KOPT-K1 (cell line): Measurements from ENCODE around the gene NDFIP1.

Experiments
- H3K27ac ChIP-seq: fragments of 200-600 bp; sonication (generic); 2 replicates; pipeline ENCODE4 v1.5.1; 2016; ENCODE audit warnings: antibody characterized with exemption, mild to moderate bottlenecking, low read depth, low read length; ENCODE audit not compliant: poor library complexity, severe bottlenecking
- H3K36me3 ChIP-seq: fragments of 200-600 bp; sonication (generic); 2 replicates; pipeline ENCODE4 v1.5.1; 2017; ENCODE audit warnings: antibody characterized with exemption, mild to moderate bottlenecking, low read length, moderate library complexity; ENCODE audit not compliant: insufficient read depth
- H3K9me3 ChIP-seq: fragments of 200-600 bp; sonication (generic); 2 replicates; pipeline ENCODE4 v1.5.1; 2017; ENCODE audit warnings: antibody characterized with exemption, low read length, mild to moderate bottlenecking; ENCODE audit not compliant: insufficient read depth, poor library complexity, severe bottlenecking

Gene NDFIP1

DNA sequence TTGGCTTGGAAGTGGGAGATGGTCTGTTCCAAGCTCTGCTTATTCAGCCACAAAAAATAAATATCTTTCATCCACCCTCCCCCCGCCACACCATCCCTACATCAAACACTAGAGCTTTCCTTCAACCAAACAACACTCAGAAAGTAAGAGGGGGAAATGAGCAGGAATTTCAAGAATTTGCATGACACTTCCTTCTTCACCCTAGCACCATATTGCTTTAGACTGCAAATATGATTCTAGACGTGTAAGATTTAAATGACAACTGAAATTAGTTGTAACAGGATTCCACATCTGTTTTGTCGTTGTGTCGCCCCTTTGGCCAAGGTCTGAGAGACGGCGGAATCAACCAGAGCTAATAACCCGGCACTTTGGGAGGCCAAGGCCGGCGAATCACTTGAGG is 88.5 kb downstream of the NDFIP1 start:
- no peaks in the 10 kb centered on the region for H3K36me3 ChIP-seq
- H3K27ac ChIP-seq: no peak overlapping the region
- H3K9me3 ChIP-seq: no peaks in the 10 kb centered on the region

GRCh38 chr5:142197781-142198180 is 89.2 kb downstream of the NDFIP1 start:
- H3K9me3 ChIP-seq: no peaks in the 10 kb centered on the region
- H3K27ac ChIP-seq: no peak overlapping the region
- no peaks in the 10 kb centered on the region for H3K36me3 ChIP-seq

GRCh38 chr5:142199388-142199787 is 90.8 kb downstream of the NDFIP1 start:
- no peaks in the 10 kb centered on the region for H3K36me3 ChIP-seq
- H3K27ac ChIP-seq: no peak overlapping the region
- H3K9me3 ChIP-seq: no peaks in the 10 kb centered on the region

GRCh38 chr5:142200387-142200786 is 91.8 kb downstream of the NDFIP1 start:
- H3K9me3 ChIP-seq: no peaks in the 10 kb centered on the region
- no peak overlapping the region for H3K27ac ChIP-seq
- H3K36me3 ChIP-seq: no peaks in the 10 kb centered on the region

- Histone ChIP-seq H3K27ac (no peak overlapping the region), H3K9me3 (no peaks in the 10 kb centered on the region), H3K36me3 (no peaks in the 10 kb centered on the region)
These were observed 92.9 kb downstream of the NDFIP1 start for GRCh38 chr5:142201471-142201887.

DNA sequence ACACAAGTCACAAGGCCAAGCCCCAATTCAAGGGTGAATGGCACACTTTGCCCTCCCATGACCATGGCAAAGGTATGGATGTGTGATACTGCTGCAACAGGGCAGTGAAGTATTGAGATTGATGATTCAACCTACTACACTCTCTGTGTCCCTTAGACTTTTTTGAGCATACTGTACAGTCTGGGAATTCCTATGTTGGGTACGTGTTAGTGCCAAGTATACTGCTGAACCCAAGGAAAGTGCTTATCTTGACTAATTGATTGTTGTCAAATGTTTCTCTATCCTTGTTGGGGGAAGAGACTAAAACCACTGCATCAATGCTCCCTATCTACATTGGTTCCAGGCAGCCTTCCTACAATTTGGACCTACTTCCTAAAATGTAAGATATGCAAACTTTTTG is 93.7 kb downstream of the NDFIP1 start:
- no peak overlapping the region for H3K27ac ChIP-seq
- no peaks in the 10 kb centered on the region for H3K9me3 ChIP-seq
- H3K36me3 ChIP-seq: no peaks in the 10 kb centered on the region
